Endodermal cell (in vitro differentiated cells): ENCODE results near the gene TMEM108. TPM values are rescaled to one million over a fixed set of nuclear protein-coding genes. Genes with fewer than 3 reads are reported as not detected.

Experiments
- DNase-seq: peaks from one replicate; pipeline ENCODE4 v3.0.0-alpha.2; 2017
- H3K27ac ChIP-seq: 2 replicates; pipeline ENCODE4 v1.5.1; 2013; ENCODE audit warnings: mild to moderate bottlenecking, low read depth, low read length, moderate library complexity
- H3K27me3 ChIP-seq: 2 replicates; pipeline ENCODE4 v1.6.1; 2013; ENCODE audit warnings: mild to moderate bottlenecking, low read length, moderate library complexity; ENCODE audit not compliant: insufficient read depth, control insufficient read depth, poor library complexity, severe bottlenecking
- H3K36me3 ChIP-seq: 2 replicates; pipeline ENCODE4 v1.7.0; 2013; ENCODE audit warnings: mild to moderate bottlenecking, low read length, moderate library complexity; ENCODE audit not compliant: control insufficient read depth, insufficient read depth
- H3K4me1 ChIP-seq: one replicate; pipeline ENCODE4 v1.7.0; 2013; ENCODE audit warnings: low read length; ENCODE audit not compliant: control insufficient read depth, insufficient read depth
- H3K4me3 ChIP-seq: 2 replicates; pipeline ENCODE4 v1.5.1; 2013; ENCODE audit warnings: mild to moderate bottlenecking, low read length, moderate library complexity
- H3K9ac ChIP-seq: 2 replicates; pipeline ENCODE4 v1.6.1; 2013; ENCODE audit warnings: mild to moderate bottlenecking, low read length, moderate library complexity; ENCODE audit not compliant: poor library complexity, severe bottlenecking; ENCODE audit errors: extremely low read depth
- H3K9me3 ChIP-seq: 2 replicates; pipeline ENCODE4 v1.6.1; 2013; ENCODE audit warnings: mild to moderate bottlenecking, low read length, moderate library complexity; ENCODE audit not compliant: control insufficient read depth
- H3K27ac Mint-ChIP-seq: 2 replicates; pipeline ENCODE4 v1.8.0; 2020; ENCODE audit warnings: mixed read lengths
- H3K27me3 Mint-ChIP-seq: 2 replicates; pipeline ENCODE4 v1.8.0; 2021; ENCODE audit warnings: mild to moderate bottlenecking, mixed read lengths; ENCODE audit not compliant: insufficient read depth
- H3K36me3 Mint-ChIP-seq: 2 replicates; pipeline ENCODE4 v1.8.0; 2020; ENCODE audit warnings: low read depth, mixed read lengths
- H3K4me1 Mint-ChIP-seq: 2 replicates; pipeline ENCODE4 v1.8.0; 2020; ENCODE audit warnings: mixed read lengths
- H3K4me3 Mint-ChIP-seq: 2 replicates; pipeline ENCODE4 v1.8.0; 2020; ENCODE audit warnings: mild to moderate bottlenecking, moderate library complexity, mixed read lengths
- H3K9me3 Mint-ChIP-seq: 2 replicates; pipeline ENCODE4 v1.8.0; 2020; ENCODE audit warnings: mild to moderate bottlenecking, mixed read lengths
- WGBS, 2 experiments: methylation state at CpG; one replicate each; pipeline versions ENCODE4 v1.1.5 to v1.1.7; 2013; ENCODE audit warnings: missing lambda C conversion rate in 2 of 2, mixed read lengths in 1 of 2; ENCODE audit not compliant: insufficient coverage in 1 of 2, insufficient read length in 1 of 2; 5-methylcytosine and 5-hydroxymethylcytosine counted together
- total RNA-seq, 2 donors: library from RNA; stranded (reverse); fragmentation: NEBNext Ultra II Directional in 1 of 2; extraction: Animal tissue kit (Norgen Biotek cat#: 25700) in 1 of 2; gene quantifications; 2 replicates in 1 of 2; 3 replicates in 1 of 2; pipeline ENCODE4 v1.2.1, GENCODE V29; 2021
- TF ChIP-seq, protein P1 (sequence below): fragments of 200-600 bp; sonication (generic); conservative IDR thresholded peaks from 2 replicates; pipeline ENCODE4 v1.5.0; 2021; ENCODE audit warnings: antibody characterized with exemption, mild to moderate bottlenecking

TMEM108 gene
- total RNA-seq, 2 donors from 2014 or later, result 4.8 to 7.9 TPM

DNA sequence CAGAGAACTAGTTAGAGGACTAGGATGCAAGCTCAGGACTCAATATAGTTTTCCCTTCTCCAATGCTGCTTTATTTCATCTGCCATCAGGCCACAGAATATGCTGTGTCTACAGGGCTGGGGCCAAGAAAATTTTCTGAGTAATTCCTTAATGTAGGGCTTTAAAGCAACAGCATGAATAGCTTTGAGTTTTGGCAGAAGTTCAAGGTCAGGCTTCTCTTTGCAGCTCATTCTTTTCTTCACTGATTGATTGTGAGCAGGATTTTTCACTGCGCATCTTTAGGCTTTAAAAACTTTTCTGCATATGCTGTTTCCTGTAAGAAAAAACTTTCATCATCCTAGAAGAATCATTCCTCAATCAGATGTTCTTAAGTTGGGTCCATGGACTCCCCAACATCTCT is 4.6 kb downstream of the TMEM108 start:
- no peak overlapping the region for H3K27ac ChIP-seq
- no peak overlapping the region for H3K4me3 ChIP-seq
- 87 to 100% methylated on average over 1 of the region's 1 CpG for WGBS, 2 experiments
- Mint-ChIP-seq H3K36me3 (no peaks in the 10 kb centered on the region), H3K27ac (no peak overlapping the region), H3K4me3 (no peak overlapping the region), H3K4me1 (peaks cover 8% of the 10 kb centered on the region), H3K9me3 (no peaks in the 10 kb centered on the region), H3K27me3 (peaks cover 22% of the 10 kb centered on the region)
- TF ChIP-seq, protein P1, sequence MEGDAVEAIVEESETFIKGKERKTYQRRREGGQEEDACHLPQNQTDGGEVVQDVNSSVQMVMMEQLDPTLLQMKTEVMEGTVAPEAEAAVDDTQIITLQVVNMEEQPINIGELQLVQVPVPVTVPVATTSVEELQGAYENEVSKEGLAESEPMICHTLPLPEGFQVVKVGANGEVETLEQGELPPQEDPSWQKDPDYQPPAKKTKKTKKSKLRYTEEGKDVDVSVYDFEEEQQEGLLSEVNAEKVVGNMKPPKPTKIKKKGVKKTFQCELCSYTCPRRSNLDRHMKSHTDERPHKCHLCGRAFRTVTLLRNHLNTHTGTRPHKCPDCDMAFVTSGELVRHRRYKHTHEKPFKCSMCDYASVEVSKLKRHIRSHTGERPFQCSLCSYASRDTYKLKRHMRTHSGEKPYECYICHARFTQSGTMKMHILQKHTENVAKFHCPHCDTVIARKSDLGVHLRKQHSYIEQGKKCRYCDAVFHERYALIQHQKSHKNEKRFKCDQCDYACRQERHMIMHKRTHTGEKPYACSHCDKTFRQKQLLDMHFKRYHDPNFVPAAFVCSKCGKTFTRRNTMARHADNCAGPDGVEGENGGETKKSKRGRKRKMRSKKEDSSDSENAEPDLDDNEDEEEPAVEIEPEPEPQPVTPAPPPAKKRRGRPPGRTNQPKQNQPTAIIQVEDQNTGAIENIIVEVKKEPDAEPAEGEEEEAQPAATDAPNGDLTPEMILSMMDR, result no peak
- DNase-seq, result no peak
- no peaks in the 10 kb centered on the region for H3K9me3 ChIP-seq
- peaks cover 17% of the 10 kb centered on the region for H3K27me3 ChIP-seq
- no peaks in the 10 kb centered on the region for H3K36me3 ChIP-seq
- H3K9ac ChIP-seq, result no peak overlapping the region
- peaks cover 5% of the 10 kb centered on the region for H3K4me1 ChIP-seq

- Mint-ChIP-seq H3K9me3 (no peaks in the 10 kb centered on the region), H3K36me3 (no peaks in the 10 kb centered on the region), H3K4me1 (no peaks in the 10 kb centered on the region), H3K27me3 (no peaks in the 10 kb centered on the region), H3K27ac (no peak overlapping the region), H3K4me3 (no peak overlapping the region)
- DNase-seq, result no peak
- H3K9me3 ChIP-seq, result no peaks in the 10 kb centered on the region
- 89% methylated on average over 1 of the region's 1 CpG; no CpG with 5 or more reads in 1 of the 2 experiments for WGBS, 2 experiments
- H3K4me3 ChIP-seq, result no peak overlapping the region
- no peaks in the 10 kb centered on the region for H3K36me3 ChIP-seq
- no peaks in the 10 kb centered on the region for H3K4me1 ChIP-seq
- H3K27ac ChIP-seq, result no peak overlapping the region
- TF ChIP-seq, protein P1, result no peak
- H3K27me3 ChIP-seq, result no peaks in the 10 kb centered on the region
- H3K9ac ChIP-seq, result no peak overlapping the region
These were observed 9.8 kb downstream of the TMEM108 start for GRCh38 chr3:133047980-133048379.

DNA sequence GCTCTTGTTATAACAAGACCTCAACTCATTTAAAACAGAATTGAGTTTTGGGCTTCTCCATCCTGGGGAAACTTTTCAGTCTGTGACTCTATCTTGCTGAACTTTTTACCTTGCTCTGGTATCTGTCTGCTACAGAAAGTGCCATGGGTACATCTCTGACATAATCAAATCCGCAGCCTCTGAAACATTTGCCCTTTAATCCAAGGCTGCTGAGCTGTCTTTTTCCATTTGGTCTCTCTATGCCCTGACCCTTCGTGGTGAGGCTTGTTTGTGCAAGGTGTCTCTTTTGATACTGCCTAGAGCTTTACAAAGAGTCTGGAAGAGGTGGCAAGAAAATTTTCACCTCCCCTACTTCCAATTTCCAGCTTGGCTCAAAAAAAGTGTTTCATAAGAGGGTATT is 11.3 kb downstream of the TMEM108 start:
- Mint-ChIP-seq H3K27me3 (no peaks in the 10 kb centered on the region), H3K9me3 (no peaks in the 10 kb centered on the region), H3K4me1 (no peaks in the 10 kb centered on the region), H3K36me3 (no peaks in the 10 kb centered on the region), H3K4me3 (no peak overlapping the region), H3K27ac (no peak overlapping the region)
- DNase-seq, result no peak
- Histone ChIP-seq H3K4me1 (no peaks in the 10 kb centered on the region), H3K36me3 (no peaks in the 10 kb centered on the region), H3K27ac (no peak overlapping the region), H3K27me3 (no peaks in the 10 kb centered on the region), H3K4me3 (no peak overlapping the region), H3K9ac (no peak overlapping the region), H3K9me3 (no peaks in the 10 kb centered on the region)
- 88 to 100% methylated on average over 1 to 2 of the region's 2 CpGs for WGBS, 2 experiments
- TF ChIP-seq, protein P1, result no peak
